Left lung (tissue), 10 donors: ENCODE measurements around the gene ABHD8. TPM values are rescaled to one million over a fixed set of nuclear protein-coding genes. Genes with fewer than 3 reads are reported as not detected.

Experiments
- ATAC-seq: fragments of 200-7000 bp; cut with Tn5 transposase; one replicate; pipeline ENCODE4 v1.9.1; 2020; ENCODE audit warnings: moderate library complexity
- DNase-seq, 4 donors: peaks; one replicate each; pipeline ENCODE4 v3.0.0-alpha.2; 2013 to 2020
- H3K27ac ChIP-seq, 2 donors: fragments of 200-600 bp; sonication (generic) in 1 of 2; one replicate each; pipeline versions ENCODE4 v1.5.0 to v1.8.0; 2020 to 2021
- H3K27me3 ChIP-seq, 2 donors: fragments of 200-600 bp; sonication (generic) in 1 of 2; one replicate each; pipeline versions ENCODE4 v1.5.0 to v1.8.0; 2020 to 2021
- H3K36me3 ChIP-seq, 2 donors: fragments of 200-600 bp; sonication (generic) in 1 of 2; one replicate each; pipeline versions ENCODE4 v1.5.0 to v1.8.0; 2020 to 2021
- H3K4me1 ChIP-seq, 2 donors: fragments of 200-600 bp; one replicate each; pipeline ENCODE4 v1.8.0; 2021
- H3K4me3 ChIP-seq, 2 donors: fragments of 200-600 bp; sonication (generic) in 1 of 2; one replicate each; pipeline versions ENCODE4 v1.5.0 to v1.8.0; 2020 to 2021; ENCODE audit warnings: mild to moderate bottlenecking in 1 of 2
- H3K9me3 ChIP-seq, 2 donors: fragments of 200-600 bp; sonication (generic) in 1 of 2; one replicate each; pipeline versions ENCODE4 v1.5.0 to v1.8.0; 2020 to 2021
- intact Hi-C, 2 donors: fragments of 100-400 bp; cut with DNase I; formaldehyde crosslinking; loops; one replicate each; pipeline versions ENCODE4 v1.11.2 to v1.14.2; 2022
- polyA plus RNA-seq, 6 donors: library from polyadenylated mRNA; unstranded; fragments of 120-200 nt; gene quantifications; one replicate each; pipeline ENCODE4 v1.2.1, GENCODE V29; 2013; ENCODE audit not compliant: insufficient read length in 6 of 6
- total RNA-seq, 2 donors: library from RNA; stranded (reverse); fragmentation: NEBNext Ultra II Directional; extraction: Animal tissue kit (Norgen Biotek cat#: 25700); gene quantifications; one replicate each; pipeline ENCODE4 v1.2.1, GENCODE V29; 2021
- TF ChIP-seq, protein P1 (sequence below), 2 donors: fragments of 200-600 bp; sonication (generic) in 1 of 2; IDR thresholded peaks; one replicate each; pipeline versions ENCODE4 v1.5.0 to v1.8.0; 2021; ENCODE audit warnings: antibody characterized with exemption in 2 of 2
- donor health status: DM: no; HTN: yes; CAD: no.
- donor health status: DM: no; HTN: no; CAD: no.

Gene ABHD8
- total and polyA plus RNA-seq, 8 donors = 6.8 to 17.1 (median 10.5) TPM

GRCh38 chr19:17289489-17289888 lies 13.7 kb downstream of the ABHD8 start:
- Histone ChIP-seq H3K4me3 (no peak overlapping the region), H3K27ac (no peak overlapping the region), H3K4me1 (peaks cover 3 to 13% of the 10 kb centered on the region in 2 donors), H3K27me3 (no peaks in the 10 kb centered on the region), H3K36me3 (peaks cover 0 to 4% of the 10 kb centered on the region in 2 donors), H3K9me3 (no peaks in the 10 kb centered on the region)
- intact Hi-C loops = loop anchor here in 1 of 2 donors (10.0 kb wide), 1 partner anchor 85 kb away; no protein-coding TSS in a partner anchor
- ATAC-seq (peak; percentile 38), DNase-seq (peak in 3 of 4 donors; percentile 49 to 85 (median 65))
- TF ChIP-seq, protein P1, sequence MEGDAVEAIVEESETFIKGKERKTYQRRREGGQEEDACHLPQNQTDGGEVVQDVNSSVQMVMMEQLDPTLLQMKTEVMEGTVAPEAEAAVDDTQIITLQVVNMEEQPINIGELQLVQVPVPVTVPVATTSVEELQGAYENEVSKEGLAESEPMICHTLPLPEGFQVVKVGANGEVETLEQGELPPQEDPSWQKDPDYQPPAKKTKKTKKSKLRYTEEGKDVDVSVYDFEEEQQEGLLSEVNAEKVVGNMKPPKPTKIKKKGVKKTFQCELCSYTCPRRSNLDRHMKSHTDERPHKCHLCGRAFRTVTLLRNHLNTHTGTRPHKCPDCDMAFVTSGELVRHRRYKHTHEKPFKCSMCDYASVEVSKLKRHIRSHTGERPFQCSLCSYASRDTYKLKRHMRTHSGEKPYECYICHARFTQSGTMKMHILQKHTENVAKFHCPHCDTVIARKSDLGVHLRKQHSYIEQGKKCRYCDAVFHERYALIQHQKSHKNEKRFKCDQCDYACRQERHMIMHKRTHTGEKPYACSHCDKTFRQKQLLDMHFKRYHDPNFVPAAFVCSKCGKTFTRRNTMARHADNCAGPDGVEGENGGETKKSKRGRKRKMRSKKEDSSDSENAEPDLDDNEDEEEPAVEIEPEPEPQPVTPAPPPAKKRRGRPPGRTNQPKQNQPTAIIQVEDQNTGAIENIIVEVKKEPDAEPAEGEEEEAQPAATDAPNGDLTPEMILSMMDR (IDR thresholded peaks at IDR 0.05) = no peak

DNA sequence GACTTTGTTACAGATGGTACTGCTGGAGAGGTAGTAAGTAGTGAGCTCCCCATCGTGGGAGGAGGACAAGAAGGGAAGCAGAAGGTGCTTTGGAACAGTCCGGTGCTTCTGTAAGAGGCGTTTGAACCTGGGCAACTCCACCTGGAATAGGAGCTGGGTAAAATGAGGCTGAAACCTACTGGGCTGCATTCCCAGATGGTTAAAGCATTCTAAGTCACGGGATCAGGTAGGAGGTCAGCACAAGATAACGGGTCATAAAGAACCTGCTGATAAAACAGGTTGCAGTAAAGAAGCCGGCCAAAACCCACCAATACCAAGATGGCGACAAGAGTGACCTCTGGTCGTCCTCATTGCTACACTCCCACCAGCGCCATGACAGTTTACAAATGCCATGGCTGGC lies 16.5 kb downstream of the ABHD8 start:
- Histone ChIP-seq H3K27me3 (peaks cover 0 to 12% of the 10 kb centered on the region in 2 donors), H3K4me1 (peaks cover 8 to 14% of the 10 kb centered on the region in 2 donors), H3K4me3 (no peak overlapping the region), H3K36me3 (no peaks in the 10 kb centered on the region), H3K9me3 (no peaks in the 10 kb centered on the region), H3K27ac (no peak overlapping the region)
- TF ChIP-seq, protein P1 (IDR thresholded peaks at IDR 0.05) = no peak
- intact Hi-C loops = loop anchor here in 1 of 2 donors (10.0 kb wide), 1 partner anchor 82 kb away; no protein-coding TSS in a partner anchor
- no peak for DNase-seq
- ATAC-seq = no peak

DNA sequence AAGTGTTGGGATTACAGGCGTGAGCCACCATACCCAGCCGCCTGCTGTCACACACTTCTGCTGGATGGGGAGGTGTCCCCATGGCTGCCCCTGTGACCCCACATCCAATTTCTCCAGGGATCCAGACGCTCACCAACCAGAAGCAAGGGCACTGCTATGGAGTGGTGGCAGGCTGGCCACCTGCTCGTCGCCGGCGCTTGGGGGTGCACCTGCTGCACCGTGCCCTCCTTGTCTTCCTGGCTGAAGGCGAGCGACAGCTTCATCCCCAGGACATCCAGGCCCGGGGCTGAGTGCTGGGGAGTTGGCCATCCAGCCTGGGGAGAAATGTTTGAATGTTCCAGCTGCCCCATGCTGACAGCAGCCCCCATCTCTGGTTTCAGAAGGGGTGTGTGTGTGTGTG lies 17.0 kb downstream of the ABHD8 start:
- Histone ChIP-seq H3K27me3 (peaks cover 0 to 17% of the 10 kb centered on the region in 2 donors), H3K4me3 (no peak overlapping the region), H3K27ac (no peak overlapping the region), H3K36me3 (no peaks in the 10 kb centered on the region), H3K4me1 (peaks cover 11 to 19% of the 10 kb centered on the region in 2 donors), H3K9me3 (no peaks in the 10 kb centered on the region)
- TF ChIP-seq, protein P1 (IDR thresholded peaks at IDR 0.05) = no peak
- intact Hi-C loops = loop anchor here in 1 of 2 donors (10.0 kb wide), 1 partner anchor 81 kb away; no protein-coding TSS in a partner anchor
- DNase-seq = no peak
- no peak for ATAC-seq

- H3K4me3 ChIP-seq = no peak overlapping the region
- no peak overlapping the region for H3K27ac ChIP-seq
- H3K9me3 ChIP-seq = no peaks in the 10 kb centered on the region
- no peaks in the 10 kb centered on the region for H3K36me3 ChIP-seq
- intact Hi-C loops = loop anchor here in 1 of 2 donors (10.0 kb wide), 1 partner anchor 81 kb away; no protein-coding TSS in a partner anchor
- peaks cover 11 to 24% of the 10 kb centered on the region in 2 donors for H3K4me1 ChIP-seq
- no peak for ATAC-seq
- no peak for DNase-seq
- TF ChIP-seq, protein P1 (IDR thresholded peaks at IDR 0.05) = no peak
- peaks cover 0 to 24% of the 10 kb centered on the region in 2 donors for H3K27me3 ChIP-seq
Measured at GRCh38 chr19:17285415-17286135, 17.6 kb downstream of the ABHD8 start.

DNA sequence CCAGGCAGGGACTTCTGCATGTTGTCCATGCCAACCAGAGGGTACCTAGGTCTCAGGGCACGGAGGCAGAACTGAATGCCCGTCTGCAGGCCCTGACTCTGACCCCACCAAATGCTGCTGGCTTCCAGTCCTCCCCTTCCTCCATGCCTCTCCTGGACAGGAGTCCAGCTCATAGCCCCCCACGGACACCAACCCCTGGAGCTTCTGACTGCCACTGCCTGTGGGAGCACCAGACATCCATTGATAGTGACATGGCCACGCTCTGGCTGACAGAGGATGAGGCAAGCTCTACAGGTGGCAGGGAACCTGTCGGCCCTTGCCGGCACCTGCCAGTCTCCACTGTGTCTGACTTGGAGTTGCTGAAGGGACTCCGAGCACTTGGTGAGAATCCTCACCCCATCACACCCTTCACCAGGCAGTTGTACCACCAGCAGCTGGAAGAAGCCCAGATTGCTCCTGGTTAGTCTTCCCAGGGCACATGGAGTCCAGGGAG lies 19.7 kb downstream of the ABHD8 start:
- Histone ChIP-seq H3K9me3 (no peaks in the 10 kb centered on the region), H3K27ac (no peak overlapping the region), H3K4me1 (peaks cover 11 to 24% of the 10 kb centered on the region in 2 donors), H3K36me3 (peaks cover 0 to 11% of the 10 kb centered on the region in 2 donors), H3K4me3 (no peak overlapping the region), H3K27me3 (peaks cover 0 to 25% of the 10 kb centered on the region in 2 donors)
- intact Hi-C loops = loop anchor here in 1 of 2 donors (5.0 to 10.0 kb wide), 2 partner anchors 79 to 216 kb away; no protein-coding TSS in a partner anchor
- DNase-seq (no peak), ATAC-seq (no peak)
- TF ChIP-seq, protein P1 (IDR thresholded peaks at IDR 0.05) = no peak
